ENCODE measurements around the gene EFCAB5. TPM values are rescaled to one million over a fixed set of nuclear protein-coding genes. Genes with fewer than 3 reads are reported as not detected.
A peak's percentile ranks its signal among the peaks of the same experiment; 100 is the strongest.
"Not testable (repeated sequence)": the region's sequence is repeated elsewhere in the genome, so short reads cannot be mapped to it uniquely, and the experiment has no call there.

The EFCAB5 gene
- total RNA-seq, 1 donor from 2014 or later: not detected

GRCh38 chr17:30031214-30031869 is 89.9 kb downstream of the EFCAB5 start:
- Histone ChIP-seq H3K36me3 (ENCODE audit: control insufficient read depth, insufficient read depth, low read length) (no peaks in the 10 kb centered on the region), H3K27me3 (ENCODE audit: control insufficient read depth, insufficient read depth, low read length) (peaks cover 2% of the 10 kb centered on the region), H3K4me3 (ENCODE audit: low read depth, low read length) (no peak overlapping the region)
- TF ChIP-seq, protein P1, sequence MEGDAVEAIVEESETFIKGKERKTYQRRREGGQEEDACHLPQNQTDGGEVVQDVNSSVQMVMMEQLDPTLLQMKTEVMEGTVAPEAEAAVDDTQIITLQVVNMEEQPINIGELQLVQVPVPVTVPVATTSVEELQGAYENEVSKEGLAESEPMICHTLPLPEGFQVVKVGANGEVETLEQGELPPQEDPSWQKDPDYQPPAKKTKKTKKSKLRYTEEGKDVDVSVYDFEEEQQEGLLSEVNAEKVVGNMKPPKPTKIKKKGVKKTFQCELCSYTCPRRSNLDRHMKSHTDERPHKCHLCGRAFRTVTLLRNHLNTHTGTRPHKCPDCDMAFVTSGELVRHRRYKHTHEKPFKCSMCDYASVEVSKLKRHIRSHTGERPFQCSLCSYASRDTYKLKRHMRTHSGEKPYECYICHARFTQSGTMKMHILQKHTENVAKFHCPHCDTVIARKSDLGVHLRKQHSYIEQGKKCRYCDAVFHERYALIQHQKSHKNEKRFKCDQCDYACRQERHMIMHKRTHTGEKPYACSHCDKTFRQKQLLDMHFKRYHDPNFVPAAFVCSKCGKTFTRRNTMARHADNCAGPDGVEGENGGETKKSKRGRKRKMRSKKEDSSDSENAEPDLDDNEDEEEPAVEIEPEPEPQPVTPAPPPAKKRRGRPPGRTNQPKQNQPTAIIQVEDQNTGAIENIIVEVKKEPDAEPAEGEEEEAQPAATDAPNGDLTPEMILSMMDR (IDR thresholded peaks at IDR 0.05; ENCODE audit: insufficient read depth, low read length, severe bottlenecking): no peak
- DNase-seq (ENCODE audit: low read depth): no peak
- no peak for FAIRE-seq

- TF ChIP-seq, protein P1 (IDR thresholded peaks at IDR 0.05; ENCODE audit: insufficient read depth, low read length, severe bottlenecking): no peak
- H3K4me3 ChIP-seq (ENCODE audit: low read depth, low read length): no peak overlapping the region
- H3K27me3 ChIP-seq (ENCODE audit: control insufficient read depth, insufficient read depth, low read length): peaks cover 2% of the 10 kb centered on the region
- DNase-seq (ENCODE audit: low read depth) (no peak), FAIRE-seq (no peak)
- no peaks in the 10 kb centered on the region for H3K36me3 ChIP-seq (ENCODE audit: control insufficient read depth, insufficient read depth, low read length)
Observed at GRCh38 chr17:30035369-30035768, 93.9 kb downstream of the EFCAB5 start.

DNA sequence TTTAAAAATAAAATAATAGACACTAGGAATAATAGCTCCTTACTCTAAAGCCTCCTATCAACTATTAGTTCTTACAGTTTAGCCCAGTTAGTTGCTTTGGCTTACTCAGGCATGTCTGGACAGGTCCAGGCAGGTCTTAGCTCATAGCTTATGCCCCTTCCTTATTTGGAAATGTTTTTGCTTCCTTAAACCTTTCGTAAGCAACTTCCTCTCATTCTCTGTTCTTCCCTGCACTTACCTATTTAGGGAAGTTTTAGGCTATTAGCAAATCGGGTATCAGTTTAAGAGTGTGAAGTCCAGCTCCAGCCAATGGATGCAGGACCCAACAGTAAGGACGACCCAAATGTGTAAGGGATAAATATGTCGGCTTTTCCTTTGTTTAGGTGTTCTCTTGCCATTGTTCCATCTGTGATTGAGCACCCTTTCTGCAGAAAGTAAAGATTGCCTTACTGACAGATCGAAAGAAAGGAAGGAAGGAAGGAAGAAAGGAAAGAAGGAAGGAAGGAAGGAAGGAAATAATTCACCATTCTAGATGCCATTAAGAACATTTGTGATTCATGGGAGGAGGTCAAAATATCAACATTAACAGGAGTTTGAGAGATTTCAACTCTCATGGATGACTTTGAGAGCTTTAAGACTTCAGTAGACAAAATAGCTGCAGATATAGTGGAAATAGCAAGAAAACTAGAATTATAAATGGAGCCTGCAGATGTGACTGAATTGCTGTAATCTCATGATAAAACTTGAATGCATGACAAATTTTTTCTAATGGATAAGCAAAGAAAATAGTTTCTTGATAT is 99.5 kb downstream of the EFCAB5 start:
- DNase-seq (ENCODE audit: low read depth): peak; percentile 84
- H3K36me3 ChIP-seq (ENCODE audit: control insufficient read depth, insufficient read depth, low read length); H3K27me3 ChIP-seq (ENCODE audit: control insufficient read depth, insufficient read depth, low read length); FAIRE-seq; H3K4me3 ChIP-seq (ENCODE audit: low read depth, low read length): not testable (repeated sequence)

DNA sequence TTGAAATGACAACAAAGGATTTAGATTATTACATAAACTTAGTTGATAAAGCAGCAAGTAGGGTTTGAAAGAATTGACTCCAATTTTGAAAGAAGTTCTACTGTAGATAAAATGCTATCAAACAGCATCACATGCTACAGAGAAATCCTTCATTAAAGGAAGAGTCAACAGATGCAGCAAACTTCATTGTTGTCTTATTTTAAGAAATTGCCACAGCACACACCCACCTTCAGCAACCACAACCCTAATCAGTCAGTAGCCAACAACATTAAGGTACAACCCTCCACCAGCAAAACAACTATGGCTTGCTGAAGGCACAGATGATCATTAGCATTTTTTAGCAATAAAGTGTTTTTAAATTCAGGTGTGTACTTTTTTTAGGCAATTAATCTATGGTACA is 100.1 kb downstream of the EFCAB5 start:
- H3K36me3 ChIP-seq (ENCODE audit: control insufficient read depth, insufficient read depth, low read length): no peaks in the 10 kb centered on the region
- H3K4me3 ChIP-seq (ENCODE audit: low read depth, low read length): no peak overlapping the region
- no peak for FAIRE-seq
- no peak for DNase-seq (ENCODE audit: low read depth)
- H3K27me3 ChIP-seq (ENCODE audit: control insufficient read depth, insufficient read depth, low read length): no peaks in the 10 kb centered on the region
- TF ChIP-seq, protein P1 (IDR thresholded peaks at IDR 0.05; ENCODE audit: insufficient read depth, low read length, severe bottlenecking): no peak

DNA sequence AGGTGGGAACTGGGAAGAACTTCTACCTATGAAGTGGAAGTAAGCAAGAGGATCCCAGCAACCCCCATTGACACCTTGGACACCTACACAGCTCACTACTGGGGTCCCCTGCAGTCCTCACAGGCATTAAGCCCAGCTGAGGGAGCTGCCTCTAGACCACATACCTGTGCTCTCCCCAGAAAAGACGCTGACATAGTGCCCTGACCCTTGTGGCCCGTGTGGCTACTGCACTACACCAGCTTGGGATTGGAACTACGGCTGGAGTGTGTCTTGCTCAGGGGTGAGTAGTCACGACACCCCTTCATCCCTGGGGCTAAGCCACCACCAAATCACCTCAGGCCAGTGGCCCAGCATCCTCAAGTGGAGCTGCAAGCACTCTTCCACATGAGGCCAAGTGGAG is 120.9 kb downstream of the EFCAB5 start:
- peak; percentile 36 for FAIRE-seq
- TF ChIP-seq, protein P1 (IDR thresholded peaks at IDR 0.05; ENCODE audit: insufficient read depth, low read length, severe bottlenecking): no peak
- no peaks in the 10 kb centered on the region for H3K27me3 ChIP-seq (ENCODE audit: control insufficient read depth, insufficient read depth, low read length)
- no peak overlapping the region for H3K4me3 ChIP-seq (ENCODE audit: low read depth, low read length)
- no peaks in the 10 kb centered on the region for H3K36me3 ChIP-seq (ENCODE audit: control insufficient read depth, insufficient read depth, low read length)
- no peak for DNase-seq (ENCODE audit: low read depth)

- FAIRE-seq (no peak), DNase-seq (ENCODE audit: low read depth) (no peak)
- Histone ChIP-seq H3K36me3 (ENCODE audit: control insufficient read depth, insufficient read depth, low read length) (no peaks in the 10 kb centered on the region), H3K27me3 (ENCODE audit: control insufficient read depth, insufficient read depth, low read length) (no peaks in the 10 kb centered on the region), H3K4me3 (ENCODE audit: low read depth, low read length) (no peak overlapping the region)
- TF ChIP-seq, protein P1 (IDR thresholded peaks at IDR 0.05; ENCODE audit: insufficient read depth, low read length, severe bottlenecking): no peak
Observed at GRCh38 chr17:30064738-30065137, 123.3 kb downstream of the EFCAB5 start.

All from bronchial epithelial cell (primary cell).